Measurements from ENCODE around the gene HMOX1.
A peak's percentile ranks its signal among the peaks of the same experiment; 100 is the strongest.

GRCh38 chr22:35350539-35351503 lies 30.1 kb upstream of the HMOX1 start:
- TF ChIP-seq CTCF (IDR thresholded peaks at IDR 0.05; ENCODE audit: insufficient read depth, low read length, poor library complexity, severe bottlenecking) = peak; percentile 43
- TF ChIP-seq EZH2phosphoT487 (conservative IDR thresholded peaks at IDR 0.05; ENCODE audit: low read length) = no peak
